Keratinocyte (primary cell): ENCODE data around the gene TP53I13. TPM values are rescaled to one million over a fixed set of nuclear protein-coding genes. Genes with fewer than 3 reads are reported as not detected.

Experiments
- DNase-seq: peaks from one replicate; pipeline ENCODE4 v3.0.0-alpha.2; 2011; ENCODE audit warnings: low read depth, missing footprints, low spot score
- FAIRE-seq: peaks from 2 replicates; lab custom pipeline; 2011; peaks lifted over from hg19 to GRCh38; lab: Jason Lieb, UNC
- H2AFZ ChIP-seq: 2 replicates; pipeline ENCODE4 v1.6.0; 2012; ENCODE audit warnings: low read length, control low read depth, inconsistent platforms; ENCODE audit not compliant: control insufficient read depth
- H3K27ac ChIP-seq: 2 replicates; pipeline ENCODE4 v1.5.1; 2011; ENCODE audit warnings: low read length; ENCODE audit not compliant: control insufficient read depth, insufficient read depth
- H3K27me3 ChIP-seq: 3 replicates; pipeline ENCODE4 v1.6.0; 2011; ENCODE audit warnings: low read length; ENCODE audit not compliant: control insufficient read depth, insufficient read depth; ENCODE audit errors: extremely low read depth
- H3K36me3 ChIP-seq, 2 experiments: 2 replicates in 1 of 2; 3 replicates in 1 of 2; pipeline ENCODE4 v1.5.1; 2011; ENCODE audit warnings: low read length in 2 of 2, mild to moderate bottlenecking in 1 of 2; ENCODE audit not compliant: control insufficient read depth in 2 of 2, insufficient read depth in 2 of 2; ENCODE audit errors: extremely low read depth in 1 of 2
- H3K4me1 ChIP-seq: 3 replicates; pipeline ENCODE4 v1.5.1; 2011; ENCODE audit warnings: low read length; ENCODE audit not compliant: control insufficient read depth, insufficient read depth; ENCODE audit errors: extremely low read depth
- H3K4me2 ChIP-seq: 3 replicates; pipeline ENCODE4 v1.6.0; 2011; ENCODE audit warnings: low read depth, low read length; ENCODE audit not compliant: control insufficient read depth, insufficient read depth; ENCODE audit errors: extremely low read depth
- H3K4me3 ChIP-seq, 3 experiments: fragments of 200-600 bp in 1 of 3; sonication (generic) in 1 of 3; 2 replicates in 2 of 3; 3 replicates in 1 of 3; pipeline ENCODE4 v1.5.1; 2011 to 2016; ENCODE audit warnings: low read length in 3 of 3, mild to moderate bottlenecking in 3 of 3, control low read depth in 2 of 3, inconsistent platforms in 1 of 3, low read depth in 1 of 3, mixed read lengths in 1 of 3, mixed run types in 1 of 3, moderate library complexity in 1 of 3; ENCODE audit not compliant: control insufficient read depth in 2 of 3, insufficient read depth in 2 of 3; ENCODE audit errors: extremely low read depth in 1 of 3
- H3K79me2 ChIP-seq: 2 replicates; pipeline ENCODE4 v1.6.0; 2012; ENCODE audit warnings: low read length; ENCODE audit not compliant: control insufficient read depth, insufficient read depth
- H3K9ac ChIP-seq: 3 replicates; pipeline ENCODE4 v1.6.0; 2011; ENCODE audit warnings: low read length; ENCODE audit not compliant: control insufficient read depth, insufficient read depth; ENCODE audit errors: extremely low read depth
- H3K9me1 ChIP-seq: 3 replicates; pipeline ENCODE4 v1.6.0; 2011; ENCODE audit warnings: low read length; ENCODE audit not compliant: control insufficient read depth, insufficient read depth; ENCODE audit errors: extremely low read depth
- H3K9me3 ChIP-seq: 2 replicates; pipeline ENCODE4 v1.5.1; 2012; ENCODE audit warnings: low read depth, low read length; ENCODE audit not compliant: control insufficient read depth
- H4K20me1 ChIP-seq: 3 replicates; pipeline ENCODE4 v1.6.0; 2011; ENCODE audit warnings: low read length; ENCODE audit not compliant: control insufficient read depth, insufficient read depth; ENCODE audit errors: extremely low read depth
- CTCF ChIP-seq, 3 experiments: IDR thresholded peaks in 1 of 3; conservative IDR thresholded peaks in 1 of 3; optimal IDR thresholded peaks in 1 of 3; 2 replicates in 2 of 3; 3 replicates in 1 of 3; pipeline versions ENCODE3 to v1.5.1; 2011; ENCODE audit warnings: low read length in 3 of 3, mild to moderate bottlenecking in 3 of 3, moderate library complexity in 2 of 3, control low read depth in 1 of 3, inconsistent platforms in 1 of 3; ENCODE audit not compliant: insufficient read depth in 2 of 3; ENCODE audit errors: extremely low read depth in 1 of 3
- EZH2 ChIP-seq: IDR thresholded peaks from one replicate; pipeline ENCODE4 v1.6.1; 2012; ENCODE audit warnings: inconsistent platforms, mild to moderate bottlenecking, low read length, moderate library complexity
- dilution Hi-C: fragments of 300-500 bp; cut with MboI; formaldehyde crosslinking; loops from one replicate; pipeline ENCODE4 v1.7.0; 2020; ENCODE audit warnings: low sequenced_read_pairs; ENCODE audit not compliant: extremely low pct_ligation_motif_present
- polyA plus RNA-seq, 5 experiments: library from polyadenylated mRNA; depleted of rRNA in 3 of 5; stranded (reverse) in 3 of 5; stranded (forward) in 1 of 5; unstranded in 1 of 5; fragments of >200 nt; gene quantifications; 1 replicate in 1 of 5; 2 replicates in 3 of 5; 3 replicates in 1 of 5; pipeline versions ENCODE4 v1.2.1 to v1.2.3, GENCODE V29; 2011 to 2012; ENCODE audit warnings: missing spikeins in 2 of 5, low read depth in 1 of 5, low replicate concordance in 1 of 5

The TP53I13 gene
- polyA plus RNA-seq, 1 donor (not counting 4 experiments of a cell fraction or from before 2014, with no cell fraction given), result 11.9 TPM

GRCh38 chr17:29577001-29577370 lies 8.5 kb downstream of the TP53I13 start:
- Histone ChIP-seq H3K79me2 (peaks cover 5% of the 10 kb centered on the region), H3K27me3 (no peaks in the 10 kb centered on the region), H3K36me3 (peaks cover 36 to 52% of the 10 kb centered on the region in 2 experiments), H3K9me3 (no peaks in the 10 kb centered on the region), H2AFZ (no peak overlapping the region), H3K9me1 (no peaks in the 10 kb centered on the region), H3K27ac (no peak overlapping the region), H3K9ac (no peak overlapping the region), H3K4me3 (no peak overlapping the region), H3K4me1 (peaks cover 14% of the 10 kb centered on the region), H3K4me2 (no peak overlapping the region), H4K20me1 (peaks cover 9% of the 10 kb centered on the region)
- dilution Hi-C loops, result no loop called here
- TF ChIP-seq CTCF (optimal IDR thresholded peaks at IDR 0.05 in 1 of 3, IDR thresholded peaks at IDR 0.05 in 1 of 3, conservative IDR thresholded peaks at IDR 0.05 in 1 of 3; ENCODE audit: extremely low read depth in 1 of 3, insufficient read depth in 2 of 3, low read length in 3 of 3) (no peak), EZH2 (no peak)
- FAIRE-seq (no peak), DNase-seq (no peak)

- no peak overlapping the region for H3K9ac ChIP-seq
- dilution Hi-C loops, result no loop called here
- peaks cover 10% of the 10 kb centered on the region for H3K79me2 ChIP-seq
- H3K36me3 ChIP-seq, result peaks cover 42 to 56% of the 10 kb centered on the region in 2 experiments
- peaks cover 20% of the 10 kb centered on the region for H3K4me1 ChIP-seq
- no peak for FAIRE-seq
- no peak for DNase-seq
- no peak overlapping the region for H3K4me3 ChIP-seq
- no peaks in the 10 kb centered on the region for H3K27me3 ChIP-seq
- peaks cover 4% of the 10 kb centered on the region for H3K9me1 ChIP-seq
- no peak overlapping the region for H3K4me2 ChIP-seq
- no peak overlapping the region for H2AFZ ChIP-seq
- H3K9me3 ChIP-seq, result no peaks in the 10 kb centered on the region
- no peak overlapping the region for H3K27ac ChIP-seq
- TF ChIP-seq CTCF (optimal IDR thresholded peaks at IDR 0.05 in 1 of 3, IDR thresholded peaks at IDR 0.05 in 1 of 3, conservative IDR thresholded peaks at IDR 0.05 in 1 of 3; ENCODE audit: extremely low read depth in 1 of 3, insufficient read depth in 2 of 3, low read length in 3 of 3) (no peak), EZH2 (no peak)
- peaks cover 9% of the 10 kb centered on the region for H4K20me1 ChIP-seq
Measured at GRCh38 chr17:29577385-29578211, 9.1 kb downstream of the TP53I13 start.
